BLaER1 treated with 17β-estradiol and CSF1 and Interleukin-3, amounts not matched to agents 10 nM and 100 nM (cell line): ENCODE data around the gene ST14.

Source experiments
- H3K27ac ChIP-seq, 11 experiments: shearing (Covaris generic); formaldehyde crosslinking; 2 replicates each; pipeline ENCODE4 v1.8.1; 2022
- H3K27me3 ChIP-seq, 11 experiments: shearing (Covaris generic); formaldehyde crosslinking; 2 replicates each; pipeline ENCODE4 v1.8.1; 2022
- H3K36me3 ChIP-seq, 11 experiments: shearing (Covaris generic); formaldehyde crosslinking; 2 replicates each; pipeline ENCODE4 v1.8.1; 2022
- H3K4me1 ChIP-seq, 10 experiments: shearing (Covaris generic); formaldehyde crosslinking; 2 replicates each; pipeline ENCODE4 v1.8.1; 2022
- H3K4me2 ChIP-seq, 11 experiments: shearing (Covaris generic); formaldehyde crosslinking; 2 replicates each; pipeline ENCODE4 v1.8.1; 2022
- H3K4me3 ChIP-seq, 10 experiments: shearing (Covaris generic); formaldehyde crosslinking; 2 replicates each; pipeline ENCODE4 v1.8.1; 2022
- H3K9ac ChIP-seq, 11 experiments: shearing (Covaris generic); formaldehyde crosslinking; 2 replicates each; pipeline ENCODE4 v1.8.1; 2022
- H3K9me3 ChIP-seq, 11 experiments: shearing (Covaris generic); formaldehyde crosslinking; replicated peaks in 1 of 11; 2 replicates each; pipeline ENCODE4 v1.8.1; 2022
- H4K20me1 ChIP-seq, 11 experiments: shearing (Covaris generic); formaldehyde crosslinking; 2 replicates each; pipeline ENCODE4 v1.8.1; 2022
- Cebpa-rat ChIP-seq, 11 experiments: shearing (Covaris generic); IDR thresholded peaks; 2 replicates each; pipeline ENCODE4 v1.8.1; 2022

Gene ST14

DNA sequence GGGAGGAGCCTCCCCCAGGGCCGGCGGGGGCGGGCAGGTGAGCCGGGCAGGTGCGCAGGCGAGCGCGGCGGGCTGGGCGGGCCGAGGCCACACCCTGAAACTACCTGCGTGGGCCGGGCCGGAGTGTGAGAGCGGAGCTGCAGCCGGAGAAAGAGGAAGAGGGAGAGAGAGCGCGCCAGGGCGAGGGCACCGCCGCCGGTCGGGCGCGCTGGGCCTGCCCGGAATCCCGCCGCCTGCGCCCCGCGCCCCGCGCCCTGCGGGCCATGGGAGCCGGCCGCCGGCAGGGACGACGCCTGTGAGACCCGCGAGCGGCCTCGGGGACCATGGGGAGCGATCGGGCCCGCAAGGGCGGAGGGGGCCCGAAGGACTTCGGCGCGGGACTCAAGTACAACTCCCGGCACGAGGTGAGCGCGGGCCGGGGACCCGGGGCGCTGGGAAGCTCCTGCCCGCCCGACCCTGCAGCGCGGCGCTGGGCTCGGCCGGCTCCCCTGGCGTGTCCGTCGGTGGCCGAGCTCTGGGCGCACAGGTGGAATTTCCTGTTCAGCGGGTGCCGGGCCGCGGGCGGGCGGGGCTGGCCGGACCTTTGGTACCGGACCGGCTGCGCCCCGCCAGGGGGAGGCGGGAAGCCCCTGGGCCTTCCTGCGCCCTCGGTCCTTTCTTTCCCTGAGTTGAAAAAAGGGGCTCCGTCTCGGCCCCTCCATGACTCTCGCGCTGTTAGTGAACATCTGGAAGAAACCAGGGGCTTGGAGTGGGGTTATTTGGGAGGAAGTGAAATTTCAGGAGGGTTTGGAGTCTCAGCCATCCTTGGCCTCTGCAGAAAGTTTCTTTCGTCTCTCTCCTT, at the start of gene ST14:
Gene ST14, plus strand, starts transcription at position 126 of the 841 bp plus-strand sequence. Its CDS starts 198 bp downstream, at position 324.
- Histone ChIP-seq H3K27ac (peak within 1 kb of the TSS in 5 of 11 experiments; percentile 20 to 87 (median 52); a peak in 7 of 22 replicates), H3K4me3 (peak within 1 kb of the TSS in 7 of 10 experiments; percentile 25 to 62 (median 41); a peak in 13 of 20 replicates), H3K9ac (peak within 1 kb of the TSS in 6 of 11 experiments; percentile 21 to 55 (median 44); a peak in 9 of 22 replicates), H3K36me3 (no peaks in the 10 kb centered on the region), H4K20me1 (no peaks in the 10 kb centered on the region; a peak in 2 of 22 replicates), H3K9me3 (peaks cover 0 to 12% (median 0%) of the 10 kb centered on the region in 11 experiments; a peak in 8 of 22 replicates), H3K4me2 (peak within 1 kb of the TSS; percentile 10 to 93 (median 85); a peak in 20 of 22 replicates), H3K4me1 (peaks cover 19 to 82% (median 57%) of the 10 kb centered on the region in 10 experiments), H3K27me3 (peaks cover 42 to 58% (median 51%) of the 10 kb centered on the region in 11 experiments)
- no peak for TF ChIP-seq Cebpa-rat (IDR thresholded peaks at IDR 0.05)

DNA sequence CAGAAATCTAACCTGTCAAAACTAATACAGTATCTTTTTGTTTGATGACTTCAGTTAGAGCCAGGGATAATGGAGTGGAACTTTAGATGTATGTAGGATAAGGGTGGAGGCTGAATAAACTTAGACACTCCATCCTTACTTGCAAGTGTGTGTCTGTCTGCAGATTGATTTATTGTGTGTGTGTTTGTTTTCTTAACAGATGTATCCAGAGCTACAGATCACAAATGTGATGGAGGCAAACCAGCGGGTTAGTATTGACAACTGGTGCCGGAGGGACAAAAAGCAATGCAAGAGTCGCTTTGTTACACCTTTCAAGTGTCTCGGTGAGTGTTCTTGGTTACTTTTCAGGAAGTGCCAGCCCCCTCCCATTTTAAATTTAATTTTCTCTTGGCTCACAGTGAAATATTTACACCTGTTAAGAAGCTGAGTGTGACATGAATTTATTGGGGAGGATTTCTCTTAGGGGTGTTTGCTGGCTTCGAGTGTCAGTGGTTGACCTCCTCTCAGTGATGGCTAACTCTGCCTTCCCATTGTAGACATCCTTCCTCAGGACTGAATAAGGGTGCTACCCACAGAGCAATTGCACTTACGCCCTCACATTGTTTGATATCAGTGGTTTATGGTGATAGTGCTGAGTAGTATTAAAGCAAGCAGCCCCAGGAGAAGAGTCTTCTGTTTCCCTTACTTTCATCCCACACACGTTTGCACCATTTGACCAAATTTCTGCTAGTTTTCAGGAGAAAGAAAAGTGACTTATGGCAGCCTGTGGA, 49.1 kb upstream of the ST14 start:
- Histone ChIP-seq H3K9ac (no peak overlapping the region), H3K4me1 (peaks cover 0 to 19% (median 7%) of the 10 kb centered on the region in 10 experiments; a peak in 12 of 20 replicates), H3K4me3 (no peak overlapping the region), H3K9me3 (peaks cover 0 to 23% (median 16%) of the 10 kb centered on the region in 11 experiments; a peak in 18 of 22 replicates), H3K27me3 (no peaks in the 10 kb centered on the region), H4K20me1 (peaks cover 0 to 89% (median 75%) of the 10 kb centered on the region in 11 experiments; a peak in 18 of 22 replicates), H3K36me3 (peaks cover 51 to 86% (median 77%) of the 10 kb centered on the region in 11 experiments), H3K27ac (no peak overlapping the region), H3K4me2 (no peak overlapping the region)
- no peak for TF ChIP-seq Cebpa-rat (IDR thresholded peaks at IDR 0.05)

DNA sequence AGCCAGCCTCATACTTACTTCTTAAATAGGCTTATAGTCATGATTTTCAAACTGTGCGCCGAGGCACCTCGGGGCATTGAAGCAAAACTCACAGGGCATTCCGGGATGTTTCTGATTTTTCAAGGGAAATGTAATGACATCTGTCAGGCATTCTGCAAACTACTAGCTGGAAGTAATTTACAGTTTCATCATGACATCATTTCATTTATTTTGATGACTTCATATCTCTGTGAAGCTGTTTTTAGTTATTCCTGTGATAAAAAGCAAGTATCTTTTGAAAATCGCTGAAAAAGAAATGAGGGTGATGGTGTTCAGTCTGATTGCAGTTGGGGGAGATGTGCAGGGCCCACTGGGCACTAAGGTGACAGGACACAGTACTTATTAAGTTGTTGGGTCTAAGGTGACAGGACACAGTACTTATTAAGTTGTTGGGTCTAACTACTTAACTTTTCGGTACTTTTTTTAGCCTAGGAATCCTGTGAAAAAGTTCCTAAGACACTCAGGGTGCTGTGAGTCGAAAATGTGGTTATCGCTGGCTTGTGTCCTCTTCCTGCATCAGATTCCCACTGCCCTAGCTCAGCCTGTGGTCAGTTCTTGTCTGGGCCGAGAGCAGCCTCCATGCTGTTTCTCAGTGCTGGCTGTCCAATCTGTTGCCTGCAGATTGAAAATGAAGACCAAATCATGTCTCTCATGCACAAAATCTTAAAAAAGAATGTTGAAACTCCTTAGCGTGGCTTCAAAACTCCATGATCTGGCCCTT, 47.3 kb upstream of the ST14 start:
- peaks cover 47 to 87% (median 74%) of the 10 kb centered on the region in 11 experiments for H3K36me3 ChIP-seq
- peaks cover 0 to 88% (median 66%) of the 10 kb centered on the region in 11 experiments; a peak in 18 of 22 replicates for H4K20me1 ChIP-seq
- no peak overlapping the region for H3K4me3 ChIP-seq
- H3K27me3 ChIP-seq: no peaks in the 10 kb centered on the region
- no peak overlapping the region for H3K27ac ChIP-seq
- no peak overlapping the region for H3K4me2 ChIP-seq
- no peak overlapping the region for H3K9ac ChIP-seq
- H3K9me3 ChIP-seq: peaks cover 0 to 6% (median 1%) of the 10 kb centered on the region in 11 experiments; a peak in 14 of 22 replicates
- H3K4me1 ChIP-seq: peaks cover 5 to 26% (median 10%) of the 10 kb centered on the region in 10 experiments
- TF ChIP-seq Cebpa-rat (IDR thresholded peaks at IDR 0.05): no peak

DNA sequence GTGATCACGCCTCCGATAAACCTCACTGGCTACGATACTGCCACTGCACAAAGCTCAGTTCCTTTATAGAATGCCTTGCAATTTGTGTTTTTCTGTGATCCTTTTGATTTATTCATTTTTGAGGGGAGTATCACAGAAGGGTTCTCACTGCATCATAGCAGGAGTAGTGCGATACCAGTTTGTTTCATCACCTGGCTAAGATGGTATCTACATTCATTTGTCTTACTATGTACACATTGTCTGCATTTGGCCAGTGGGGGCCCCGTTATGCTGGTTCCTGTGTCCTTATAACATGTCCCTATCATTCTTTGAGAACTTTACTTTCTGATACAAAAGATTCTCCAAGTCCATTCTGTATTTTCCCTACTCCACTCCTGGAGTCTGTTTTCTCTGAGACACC, 45.3 kb upstream of the ST14 start:
- no peaks in the 10 kb centered on the region for H3K9me3 ChIP-seq
- H4K20me1 ChIP-seq: peaks cover 4 to 100% (median 72%) of the 10 kb centered on the region in 11 experiments; a peak in 18 of 22 replicates
- H3K4me2 ChIP-seq: no peak overlapping the region
- H3K4me1 ChIP-seq: peaks cover 26 to 46% (median 31%) of the 10 kb centered on the region in 10 experiments
- H3K9ac ChIP-seq: no peak overlapping the region
- no peak for TF ChIP-seq Cebpa-rat (IDR thresholded peaks at IDR 0.05)
- H3K27me3 ChIP-seq: no peaks in the 10 kb centered on the region
- H3K36me3 ChIP-seq: peaks cover 47 to 95% (median 76%) of the 10 kb centered on the region in 11 experiments
- H3K4me3 ChIP-seq: no peak overlapping the region
- H3K27ac ChIP-seq: no peak overlapping the region

DNA sequence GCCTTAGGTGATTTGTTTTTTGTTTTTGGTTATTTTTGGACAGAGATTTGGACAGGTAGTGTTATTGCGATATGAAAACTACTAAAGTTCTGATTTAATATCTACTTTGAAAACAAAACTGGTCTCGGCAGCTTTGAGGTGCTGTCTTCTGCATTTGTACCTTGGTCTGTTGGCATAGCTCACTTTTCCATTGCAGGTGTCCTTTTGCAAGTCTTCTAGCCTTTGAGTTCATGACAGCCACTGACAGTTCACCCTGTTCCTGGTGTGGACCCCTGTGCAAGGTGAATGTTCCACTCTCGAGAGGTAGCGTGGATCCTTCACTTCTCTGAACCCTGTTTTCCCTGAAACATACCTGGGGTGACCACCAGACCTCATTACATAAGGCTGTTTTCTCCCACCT, 44.9 kb upstream of the ST14 start:
- Histone ChIP-seq H3K27me3 (no peaks in the 10 kb centered on the region), H3K36me3 (peaks cover 46 to 91% (median 72%) of the 10 kb centered on the region in 11 experiments)
- TF ChIP-seq Cebpa-rat (IDR thresholded peaks at IDR 0.05): no peak

DNA sequence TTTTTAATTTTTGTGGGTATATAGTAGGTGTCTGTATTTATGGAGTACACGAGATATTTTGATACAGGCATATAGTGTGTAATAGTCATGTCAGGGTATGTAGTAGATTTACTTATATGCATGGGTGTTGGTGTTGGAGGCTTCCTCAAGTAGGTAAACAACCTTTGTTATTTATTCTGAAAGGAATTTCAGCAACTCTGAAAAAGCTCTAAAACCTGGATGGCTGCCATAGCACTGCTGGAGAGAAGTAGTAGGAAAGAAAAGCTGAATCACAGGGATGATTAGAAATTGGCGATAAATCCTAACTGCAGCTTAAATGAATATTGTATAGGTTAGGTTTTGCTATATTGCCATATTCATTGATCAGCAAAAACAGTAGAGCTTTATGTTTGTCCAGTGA, 44.4 kb upstream of the ST14 start:
- no peak for TF ChIP-seq Cebpa-rat (IDR thresholded peaks at IDR 0.05)
- H3K4me2 ChIP-seq: no peak overlapping the region
- peaks cover 4 to 100% (median 63%) of the 10 kb centered on the region in 11 experiments; a peak in 17 of 22 replicates for H4K20me1 ChIP-seq

More for the DNA sequence above, 44.9 kb upstream of the ST14 start:
- Histone ChIP-seq H3K9me3 (no peaks in the 10 kb centered on the region), H3K9ac (no peak overlapping the region), H3K27ac (no peak overlapping the region), H3K4me3 (no peak overlapping the region), H4K20me1 (peaks cover 4 to 100% (median 67%) of the 10 kb centered on the region in 11 experiments; a peak in 18 of 22 replicates), H3K4me1 (peaks cover 30 to 51% (median 35%) of the 10 kb centered on the region in 10 experiments), H3K4me2 (no peak overlapping the region)

DNA sequence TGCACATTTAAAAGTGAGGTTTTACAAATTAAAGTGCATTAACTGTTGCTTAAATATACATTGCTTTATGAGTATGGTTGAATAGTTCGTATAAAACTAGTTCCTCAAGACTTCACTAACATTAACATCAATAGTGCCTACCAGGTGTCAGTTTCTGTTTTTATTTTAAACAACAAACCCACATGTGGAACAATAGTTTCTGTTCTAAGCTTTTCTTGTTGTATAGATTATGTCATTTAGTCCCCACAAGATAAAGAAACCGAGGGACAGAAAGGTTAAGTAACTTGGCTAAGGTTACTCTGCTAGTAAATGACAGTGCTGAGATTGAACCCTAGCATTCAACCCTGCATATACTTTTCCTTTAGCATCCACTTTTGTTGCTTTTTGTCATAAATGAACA, 41.4 kb upstream of the ST14 start:
- H3K27ac ChIP-seq: peak overlapping the region in 9 of 11 experiments; percentile 32 to 75 (median 61); a peak in 15 of 22 replicates

More for the DNA sequence above, 44.4 kb upstream of the ST14 start:
- peaks cover 34 to 56% (median 38%) of the 10 kb centered on the region in 10 experiments for H3K4me1 ChIP-seq
- no peak overlapping the region for H3K27ac ChIP-seq
- peaks cover 41 to 89% (median 68%) of the 10 kb centered on the region in 11 experiments for H3K36me3 ChIP-seq
- H3K27me3 ChIP-seq: no peaks in the 10 kb centered on the region
- no peaks in the 10 kb centered on the region for H3K9me3 ChIP-seq
- H3K4me3 ChIP-seq: no peak overlapping the region
- no peak overlapping the region for H3K9ac ChIP-seq

More for the DNA sequence above, 41.4 kb upstream of the ST14 start:
- Histone ChIP-seq H3K4me2 (peak overlapping the region; percentile 75 to 94 (median 85)), H4K20me1 (peaks cover 4 to 94% (median 44%) of the 10 kb centered on the region in 11 experiments; a peak in 16 of 22 replicates), H3K9ac (peak overlapping the region in 6 of 11 experiments; percentile 22 to 51 (median 40); a peak in 7 of 22 replicates), H3K4me1 (peaks cover 58 to 82% (median 66%) of the 10 kb centered on the region in 10 experiments), H3K4me3 (peak overlapping the region in 3 of 10 experiments; percentile 0 to 23 (median 17); a peak in 1 of 20 replicates), H3K9me3 (peaks cover 0 to 10% (median 0%) of the 10 kb centered on the region in 11 experiments; a peak in 6 of 22 replicates), H3K27me3 (no peaks in the 10 kb centered on the region), H3K36me3 (peaks cover 25 to 88% (median 59%) of the 10 kb centered on the region in 11 experiments)
- TF ChIP-seq Cebpa-rat (IDR thresholded peaks at IDR 0.05): no peak
